ENCODE data around the gene SLC27A5. TPM values are rescaled to one million over a fixed set of nuclear protein-coding genes. Genes with fewer than 3 reads are reported as not detected.
A peak's percentile ranks its signal among the peaks of the same experiment; 100 is the strongest.
"Not testable (repeated sequence)": the region's sequence is repeated elsewhere in the genome, so short reads cannot be mapped to it uniquely, and the experiment has no call there.

Gene SLC27A5
- polyA plus RNA-seq, 2 of the 4 experiments (the other 2 are of a cell fraction) = 30.2 to 37.8 TPM

DNA sequence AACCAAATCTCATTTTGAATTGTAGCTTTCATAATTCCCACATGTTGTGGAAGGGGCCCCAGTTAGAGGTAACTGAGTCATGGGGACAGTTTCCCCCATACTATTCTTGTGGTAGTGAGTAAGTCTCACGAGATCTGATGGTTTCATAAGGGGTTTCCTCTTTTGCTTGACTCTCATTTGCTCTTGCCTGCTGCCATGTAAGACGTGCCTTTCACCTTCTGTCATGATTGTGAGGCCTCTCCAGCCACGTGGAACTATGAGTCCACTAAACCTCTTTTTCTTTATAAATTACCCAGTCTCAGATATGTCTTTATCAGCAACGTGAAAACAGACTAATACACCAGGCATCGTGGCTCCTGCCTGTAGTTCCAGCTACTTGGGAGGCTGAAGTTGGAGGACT lies 61.8 kb downstream of the SLC27A5 start:
- TF ChIP-seq ZFP36 (IDR thresholded peaks at IDR 0.05; ENCODE audit: borderline replicate concordance, partially characterized antibody) = peak; percentile 60
- H3K4me3 ChIP-seq; H3K4me2 ChIP-seq; DNase-seq (ENCODE audit: low read depth in 1 of 2, low spot score in 1 of 2); FAIRE-seq; H3K27ac ChIP-seq; POLR2A ChIA-PET; H3K4me1 ChIP-seq; ATAC-seq: not testable (repeated sequence)
- 8% methylated on average over 5 of the region's 5 CpGs for WGBS (ENCODE audit: missing lambda C conversion rate)
- CTCF ChIA-PET = interaction anchor here (1.4 to 1.8 kb wide), 2 partner anchors 41 to 70 kb away, joined by 6 read pairs; partner anchors contain the start of genes ZBTB45 and ZNF584
- peaks cover 39% of the 10 kb centered on the region for H3K9me3 ChIP-seq

DNA sequence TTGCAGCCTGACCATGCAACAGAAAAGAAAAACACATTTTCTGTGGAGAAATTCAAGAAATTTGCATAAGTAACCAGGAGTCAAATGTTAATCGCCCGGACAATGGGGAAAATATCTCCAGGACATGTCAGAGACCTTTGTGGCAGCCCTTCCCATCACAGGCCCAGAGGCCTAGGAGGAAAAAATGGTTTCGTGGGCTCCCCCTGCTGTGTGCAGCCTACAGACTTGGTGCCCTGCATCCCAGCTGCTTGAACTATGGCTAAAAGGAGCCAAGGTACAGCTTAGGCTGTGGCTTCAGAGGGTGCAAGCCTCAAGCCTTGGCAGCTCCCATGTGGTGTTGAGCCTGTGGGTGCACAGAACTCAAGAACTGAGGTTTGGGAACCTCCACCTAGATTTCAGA lies 62.9 kb downstream of the SLC27A5 start:
- CTCF ChIA-PET = interaction anchor here (0.7 to 1.8 kb wide), 2 partner anchors 39 to 71 kb away, joined by 4 to 6 read pairs; partner anchors contain the start of genes ZBTB45 and ZNF584
- H3K27ac ChIP-seq; H3K4me3 ChIP-seq; POLR2A ChIA-PET; H3K4me1 ChIP-seq; FAIRE-seq; ATAC-seq; H3K4me2 ChIP-seq; DNase-seq (ENCODE audit: low read depth in 1 of 2, low spot score in 1 of 2): not testable (repeated sequence)
- 32% methylated on average over 3 of the region's 3 CpGs for WGBS (ENCODE audit: missing lambda C conversion rate)
- peak; percentile 99 for TF ChIP-seq ZFP36 (IDR thresholded peaks at IDR 0.05; ENCODE audit: borderline replicate concordance, partially characterized antibody)
- peaks cover 44% of the 10 kb centered on the region for H3K9me3 ChIP-seq

Small RNA genes within 50 kb of the gene (small RNA-seq; reads per million reads assigned to genes)
- gene MIR6807 = 0 to 1.6 (median 0.64) reads per million in 6 experiments
- 0 reads per million in 6 experiments for gene RN7SL525P
- gene RN7SL693P = 0 reads per million in 6 experiments
- 0 reads per million in 6 experiments for gene RNU6-1337P

Other genes with a start within 250 kb of the SLC27A5 start
- 4.0 and 5.6 TPM in 2 replicates for gene ZNF8, start 233.0 kb downstream of the SLC27A5 start, polyA plus RNA-seq (2011; rRNA removed)
- 2.0 to 2.3 TPM (median 2.3 TPM) in 3 replicates for gene ZNF8, start 233.0 kb downstream of the SLC27A5 start, polyA plus RNA-seq (2017; fragmentation: RNase III; extraction: RNeasy Plus Mini Kit Qiagen cat#74134 plus additional on column Dnase treatment)
- 112 and 142 TPM in 2 replicates for gene ERVK3-1, start 206.6 kb downstream of the SLC27A5 start, polyA plus RNA-seq (2011; rRNA removed)
- 104 to 126 TPM (median 109 TPM) in 3 replicates for gene ERVK3-1, start 206.6 kb downstream of the SLC27A5 start, polyA plus RNA-seq (2017; fragmentation: RNase III; extraction: RNeasy Plus Mini Kit Qiagen cat#74134 plus additional on column Dnase treatment)
- 4.4 and 5.3 TPM in 2 replicates for gene ZSCAN22, start 185.0 kb downstream of the SLC27A5 start, polyA plus RNA-seq (2011; rRNA removed)
- gene ZSCAN22, start 185.0 kb downstream of the SLC27A5 start, polyA plus RNA-seq (2017; fragmentation: RNase III; extraction: RNeasy Plus Mini Kit Qiagen cat#74134 plus additional on column Dnase treatment) = 2.0 to 2.2 TPM (median 2.0 TPM) in 3 replicates
- 1.5 and 2.5 TPM in 2 replicates for gene A1BG, start 158.5 kb downstream of the SLC27A5 start, polyA plus RNA-seq (2011; rRNA removed)
- gene A1BG, start 158.5 kb downstream of the SLC27A5 start, polyA plus RNA-seq (2017; fragmentation: RNase III; extraction: RNeasy Plus Mini Kit Qiagen cat#74134 plus additional on column Dnase treatment) = 9.3 to 11.1 TPM (median 9.5 TPM) in 3 replicates
- 1.1 and 1.4 TPM in 2 replicates for gene ZNF497, start 149.2 kb downstream of the SLC27A5 start, polyA plus RNA-seq (2011; rRNA removed)
- gene ZNF497, start 149.2 kb downstream of the SLC27A5 start, polyA plus RNA-seq (2017; fragmentation: RNase III; extraction: RNeasy Plus Mini Kit Qiagen cat#74134 plus additional on column Dnase treatment) = 1.6 to 2.4 TPM (median 2.0 TPM) in 3 replicates
- gene ZNF837, start 131.0 kb downstream of the SLC27A5 start, polyA plus RNA-seq (2011; rRNA removed) = 0.70 and 0.74 TPM in 2 replicates
- gene ZNF837, start 131.0 kb downstream of the SLC27A5 start, polyA plus RNA-seq (2017; fragmentation: RNase III; extraction: RNeasy Plus Mini Kit Qiagen cat#74134 plus additional on column Dnase treatment) = 0.62 to 1.1 TPM (median 1.0 TPM) in 3 replicates
- 2,475 and 2,940 TPM in 2 replicates for gene RPS5, start 124.7 kb downstream of the SLC27A5 start, polyA plus RNA-seq (2011; rRNA removed)
- gene RPS5, start 124.7 kb downstream of the SLC27A5 start, polyA plus RNA-seq (2017; fragmentation: RNase III; extraction: RNeasy Plus Mini Kit Qiagen cat#74134 plus additional on column Dnase treatment) = 2,123 to 2,259 TPM (median 2,149 TPM) in 3 replicates
- not detected in 2 replicates for gene RNF225, start 116.3 kb downstream of the SLC27A5 start, polyA plus RNA-seq (2011; rRNA removed)
- not detected in 3 replicates for gene RNF225, start 116.3 kb downstream of the SLC27A5 start, polyA plus RNA-seq (2017; fragmentation: RNase III; extraction: RNeasy Plus Mini Kit Qiagen cat#74134 plus additional on column Dnase treatment)
- gene ZNF584, start 103.3 kb downstream of the SLC27A5 start, polyA plus RNA-seq (2011; rRNA removed) = 18.2 and 21.2 TPM in 2 replicates
- gene ZNF584, start 103.3 kb downstream of the SLC27A5 start, polyA plus RNA-seq (2017; fragmentation: RNase III; extraction: RNeasy Plus Mini Kit Qiagen cat#74134 plus additional on column Dnase treatment) = 13.6 to 15.6 TPM (median 14.8 TPM) in 3 replicates
- 0.16 and 0.19 TPM in 2 replicates for gene ZNF132, start 71.8 kb downstream of the SLC27A5 start, polyA plus RNA-seq (2011; rRNA removed)
- 0.05 to 0.13 TPM (median 0.09 TPM) in 3 replicates for gene ZNF132, start 71.8 kb downstream of the SLC27A5 start, polyA plus RNA-seq (2017; fragmentation: RNase III; extraction: RNeasy Plus Mini Kit Qiagen cat#74134 plus additional on column Dnase treatment)
- 3.8 and 4.1 TPM in 2 replicates for gene ZNF324B, start 60.4 kb downstream of the SLC27A5 start, polyA plus RNA-seq (2011; rRNA removed)
- 6.8 TPM in 3 replicates for gene ZNF324B, start 60.4 kb downstream of the SLC27A5 start, polyA plus RNA-seq (2017; fragmentation: RNase III; extraction: RNeasy Plus Mini Kit Qiagen cat#74134 plus additional on column Dnase treatment)
- gene ZNF324, start 44.9 kb downstream of the SLC27A5 start, polyA plus RNA-seq (2011; rRNA removed) = 3.0 and 3.1 TPM in 2 replicates
- 6.4 to 6.9 TPM (median 6.9 TPM) in 3 replicates for gene ZNF324, start 44.9 kb downstream of the SLC27A5 start, polyA plus RNA-seq (2017; fragmentation: RNase III; extraction: RNeasy Plus Mini Kit Qiagen cat#74134 plus additional on column Dnase treatment)
- 6.2 and 7.4 TPM in 2 replicates for gene ZNF446, start 35.6 kb downstream of the SLC27A5 start, polyA plus RNA-seq (2011; rRNA removed)
- gene ZNF446, start 35.6 kb downstream of the SLC27A5 start, polyA plus RNA-seq (2017; fragmentation: RNase III; extraction: RNeasy Plus Mini Kit Qiagen cat#74134 plus additional on column Dnase treatment) = 9.9 to 12.5 TPM (median 11.0 TPM) in 3 replicates
- 6.2 and 6.4 TPM in 2 replicates for gene ZBTB45, start 7.8 kb upstream of the SLC27A5 start, polyA plus RNA-seq (2011; rRNA removed)
- gene ZBTB45, start 7.8 kb upstream of the SLC27A5 start, polyA plus RNA-seq (2017; fragmentation: RNase III; extraction: RNeasy Plus Mini Kit Qiagen cat#74134 plus additional on column Dnase treatment) = 11.8 to 14.3 TPM (median 13.4 TPM) in 3 replicates
- 576 and 735 TPM in 2 replicates for gene TRIM28, start 32.1 kb upstream of the SLC27A5 start, polyA plus RNA-seq (2011; rRNA removed)
- gene TRIM28, start 32.1 kb upstream of the SLC27A5 start, polyA plus RNA-seq (2017; fragmentation: RNase III; extraction: RNeasy Plus Mini Kit Qiagen cat#74134 plus additional on column Dnase treatment) = 656 to 743 TPM (median 666 TPM) in 3 replicates
- 223 and 280 TPM in 2 replicates for gene CHMP2A, start 43.1 kb upstream of the SLC27A5 start, polyA plus RNA-seq (2011; rRNA removed)
- gene CHMP2A, start 43.1 kb upstream of the SLC27A5 start, polyA plus RNA-seq (2017; fragmentation: RNase III; extraction: RNeasy Plus Mini Kit Qiagen cat#74134 plus additional on column Dnase treatment) = 192 to 227 TPM (median 198 TPM) in 3 replicates
- 185 and 190 TPM in 2 replicates for gene UBE2M, start 46.6 kb upstream of the SLC27A5 start, polyA plus RNA-seq (2011; rRNA removed)
- 135 to 139 TPM (median 137 TPM) in 3 replicates for gene UBE2M, start 46.6 kb upstream of the SLC27A5 start, polyA plus RNA-seq (2017; fragmentation: RNase III; extraction: RNeasy Plus Mini Kit Qiagen cat#74134 plus additional on column Dnase treatment)
- gene MZF1, start 61.3 kb upstream of the SLC27A5 start, polyA plus RNA-seq (2011; rRNA removed) = 19.5 and 20.3 TPM in 2 replicates
- 19.1 to 21.7 TPM (median 20.3 TPM) in 3 replicates for gene MZF1, start 61.3 kb upstream of the SLC27A5 start, polyA plus RNA-seq (2017; fragmentation: RNase III; extraction: RNeasy Plus Mini Kit Qiagen cat#74134 plus additional on column Dnase treatment)

All from A549 (cell line).